Measurements from ENCODE around the gene MDH1B.
"Not testable (repeated sequence)": the region's sequence is repeated elsewhere in the genome, so short reads cannot be mapped to it uniquely, and the experiment has no call there.

The MDH1B gene

GRCh38 chr2:206774871-206775270 lies 9.7 kb upstream of the MDH1B start:
- DNase-seq (ENCODE audit: extremely low read depth in 1 of 2, low read depth in 1 of 2), result no peak

- DNase-seq (ENCODE audit: extremely low read depth in 1 of 2, low read depth in 1 of 2), result no peak
Measured at GRCh38 chr2:206766057-206766930, 1.2 kb upstream of the MDH1B start.

- no peak for DNase-seq (ENCODE audit: extremely low read depth in 1 of 2, low read depth in 1 of 2)
Measured at GRCh38 chr2:206764673-206765241, 371 bp downstream of the MDH1B start.

GRCh38 chr2:206756816-206757215 lies 8.3 kb downstream of the MDH1B start:
- DNase-seq (ENCODE audit: extremely low read depth in 1 of 2, low read depth in 1 of 2), result no peak

GRCh38 chr2:206740800-206741199 lies 24.3 kb downstream of the MDH1B start:
- DNase-seq (ENCODE audit: extremely low read depth in 1 of 2, low read depth in 1 of 2), result no peak

- no peak for DNase-seq (ENCODE audit: extremely low read depth in 1 of 2, low read depth in 1 of 2)
Measured at GRCh38 chr2:206739271-206739670, 25.9 kb downstream of the MDH1B start.

GRCh38 chr2:206736935-206737334 lies 28.2 kb downstream of the MDH1B start:
- peak in 1 of 2 donors; percentile 7 for DNase-seq (ENCODE audit: extremely low read depth in 1 of 2, low read depth in 1 of 2)

- DNase-seq (ENCODE audit: extremely low read depth in 1 of 2, low read depth in 1 of 2), result no peak
Measured at GRCh38 chr2:206733341-206733740, 31.8 kb downstream of the MDH1B start.

- DNase-seq (ENCODE audit: extremely low read depth in 1 of 2, low read depth in 1 of 2), result no peak
Measured at GRCh38 chr2:206728277-206729199, 36.6 kb downstream of the MDH1B start.

- DNase-seq (ENCODE audit: extremely low read depth in 1 of 2, low read depth in 1 of 2), result no peak
Measured at GRCh38 chr2:206727287-206727686, 37.8 kb downstream of the MDH1B start.

- DNase-seq (ENCODE audit: extremely low read depth in 1 of 2, low read depth in 1 of 2), result no peak
Measured at GRCh38 chr2:206723288-206723687, 41.8 kb downstream of the MDH1B start.

GRCh38 chr2:206721256-206721920 lies 43.7 kb downstream of the MDH1B start:
- DNase-seq (ENCODE audit: extremely low read depth in 1 of 2, low read depth in 1 of 2), result no peak

GRCh38 chr2:206718296-206718695 lies 46.8 kb downstream of the MDH1B start, which contains the start of gene DYTN:
TSS of gene DYTN (minus strand) at chr2:206718396. CDS start at chr2:206718279, 117 bp downstream.
- no peak for DNase-seq (ENCODE audit: extremely low read depth in 1 of 2, low read depth in 1 of 2)

GRCh38 chr2:206716623-206717022 lies 48.5 kb downstream of the MDH1B start:
- no peak for DNase-seq (ENCODE audit: extremely low read depth in 1 of 2, low read depth in 1 of 2)

- DNase-seq (ENCODE audit: extremely low read depth in 1 of 2, low read depth in 1 of 2), result not testable (repeated sequence)
Measured at GRCh38 chr2:206715183-206715582, 49.9 kb downstream of the MDH1B start.

GRCh38 chr2:206713746-206714145 lies 51.4 kb downstream of the MDH1B start:
- no peak for DNase-seq (ENCODE audit: extremely low read depth in 1 of 2, low read depth in 1 of 2)

GRCh38 chr2:206708286-206708685 lies 56.8 kb downstream of the MDH1B start:
- DNase-seq (ENCODE audit: extremely low read depth in 1 of 2, low read depth in 1 of 2), result no peak

- no peak for DNase-seq (ENCODE audit: extremely low read depth in 1 of 2, low read depth in 1 of 2)
Measured at GRCh38 chr2:206707164-206707701, 57.9 kb downstream of the MDH1B start.

- no peak for DNase-seq (ENCODE audit: extremely low read depth in 1 of 2, low read depth in 1 of 2)
Measured at GRCh38 chr2:206701952-206702605, 63.0 kb downstream of the MDH1B start.

GRCh38 chr2:206700156-206700555 lies 65.0 kb downstream of the MDH1B start:
- no peak for DNase-seq (ENCODE audit: extremely low read depth in 1 of 2, low read depth in 1 of 2)
